K562 (cell line): ENCODE measurements around the gene SPDEF.

Source experiments
- GATAD2B ChIP-seq: fragments of 450-650 bp; IDR thresholded peaks from 2 replicates; pipeline ENCODE4 v1.6.1; 2017; ENCODE audit warnings: mild to moderate bottlenecking, borderline replicate concordance
- KLF10 ChIP-seq: fragments of 250-450 bp; sonication (Bioruptor Pico); IDR thresholded peaks from 2 replicates; pipeline ENCODE4 v1.6.1; 2021; ENCODE audit warnings: matching md5 sums
- KLF16 ChIP-seq: IDR thresholded peaks from 2 replicates; pipeline ENCODE4 v1.6.1; 2016; ENCODE audit warnings: antibody characterized with exemption
- TCF7 ChIP-seq: sonication (generic); IDR thresholded peaks from 2 replicates; pipeline ENCODE4 v1.6.1; 2016; ENCODE audit warnings: antibody characterized with exemption, borderline replicate concordance

DNA sequence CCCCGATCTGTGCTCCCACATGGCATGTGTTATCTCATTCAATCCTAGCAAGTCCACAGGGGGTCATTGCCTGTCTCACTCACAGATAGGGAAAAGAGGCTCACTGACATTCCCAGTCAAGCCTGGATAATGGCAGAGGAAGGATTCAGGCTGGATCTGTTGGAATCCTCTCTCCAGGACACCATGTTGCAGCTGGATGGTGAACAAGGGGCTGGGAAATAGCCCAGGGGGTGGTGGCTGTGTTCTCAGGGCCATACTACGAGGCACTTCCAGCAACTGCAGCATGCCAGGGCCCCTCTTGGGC, 5.0 kb upstream of the SPDEF start:
- TF ChIP-seq KLF16 = no peak
- no peak for TF ChIP-seq KLF10 (CRISPR knock-in tag)
- TF ChIP-seq GATAD2B = no peak
- no peak for TF ChIP-seq TCF7
